Tibial nerve (tissue), 4 donors: ENCODE data around the gene NFE2L1. TPM values are rescaled to one million over a fixed set of nuclear protein-coding genes. Genes with fewer than 3 reads are reported as not detected.

ENCODE experiments used
- DNase-seq, 2 donors: peaks; one replicate each; pipeline ENCODE4 v3.0.0-alpha.2; 2019; ENCODE audit warnings: low spot score in 2 of 2
- H3K27ac ChIP-seq, 4 donors: fragments of 200-600 bp; sonication (generic) in 3 of 4; one replicate each; pipeline ENCODE4 v1.5.1; 2017 to 2019; ENCODE audit warnings: mild to moderate bottlenecking in 1 of 4
- H3K27me3 ChIP-seq, 2 donors: fragments of 200-600 bp; sonication (generic) in 1 of 2; one replicate each; pipeline versions ENCODE4 v1.5.1 to v1.6.0; 2017 to 2019
- H3K36me3 ChIP-seq, 3 donors: fragments of 200-600 bp; sonication (generic); one replicate each; pipeline ENCODE4 v1.5.1; 2018 to 2019
- H3K4me1 ChIP-seq, 4 donors: fragments of 200-600 bp; sonication (generic) in 3 of 4; one replicate each; pipeline ENCODE4 v1.5.1; 2017 to 2019
- H3K4me3 ChIP-seq, 4 donors: fragments of 200-600 bp; sonication (generic) in 3 of 4; one replicate each; pipeline ENCODE4 v1.5.1; 2017 to 2019; ENCODE audit warnings: mild to moderate bottlenecking in 1 of 4, moderate library complexity in 1 of 4
- H3K9me3 ChIP-seq, 4 donors: fragments of 200-600 bp; sonication (generic) in 3 of 4; one replicate each; pipeline ENCODE4 v1.5.1; 2017 to 2019
- CTCF ChIP-seq, 5 experiments: fragments of 200-600 bp in 3 of 5; fragments of 450-650 bp in 2 of 5; sonication (generic) in 3 of 5; IDR thresholded peaks; one replicate each; pipeline ENCODE4 v1.5.1; 2016 to 2019; ENCODE audit warnings: antibody characterized with exemption in 5 of 5, mild to moderate bottlenecking in 3 of 5, moderate library complexity in 2 of 5
- EP300 ChIP-seq, 2 donors: sonication (generic); formaldehyde crosslinking; IDR thresholded peaks; one replicate each; pipeline ENCODE4 v1.6.1; 2017; ENCODE audit warnings: antibody characterized with exemption in 2 of 2, mild to moderate bottlenecking in 1 of 2
- POLR2A ChIP-seq, 2 donors: fragments of 450-650 bp; IDR thresholded peaks; one replicate each; pipeline ENCODE4 v1.6.1; 2017; ENCODE audit warnings: antibody characterized with exemption in 2 of 2, mild to moderate bottlenecking in 2 of 2, moderate library complexity in 2 of 2
- WGBS, 2 donors: methylation state at CpG; one replicate each; pipeline ENCODE4 v1.1.5; 2018; 5-methylcytosine and 5-hydroxymethylcytosine counted together
- total RNA-seq, 4 donors: library from RNA; depleted of rRNA; stranded (reverse); fragments of >200 nt; gene quantifications; one replicate each; pipeline ENCODE4 v1.1.0, GENCODE V29; 2016

Gene NFE2L1
- total RNA-seq, 4 donors from 2014 or later, result 216 to 327 (median 255) TPM

GRCh38 chr17:48002916-48003416, 45.2 kb upstream of the NFE2L1 start:
- TF ChIP-seq EP300 (IDR thresholded peaks at IDR 0.05), result no peak
- no peak for TF ChIP-seq CTCF (IDR thresholded peaks at IDR 0.05)
- TF ChIP-seq POLR2A (IDR thresholded peaks at IDR 0.05), result no peak
- H3K27me3 ChIP-seq, result no peaks in the 10 kb centered on the region
- peaks cover 0 to 29% (median 16%) of the 10 kb centered on the region in 4 donors for H3K4me1 ChIP-seq
- no peak for DNase-seq
- H3K4me3 ChIP-seq, result no peak overlapping the region
- no peaks in the 10 kb centered on the region for H3K9me3 ChIP-seq
- no peaks in the 10 kb centered on the region for H3K36me3 ChIP-seq
- peak overlapping the region; percentile 3 to 94 (median 66) for H3K27ac ChIP-seq
- 43 to 44% methylated on average over 7 of the region's 7 CpGs for WGBS, 2 donors

- Histone ChIP-seq H3K4me1 (peaks cover 0 to 29% (median 16%) of the 10 kb centered on the region in 4 donors), H3K4me3 (no peak overlapping the region), H3K27me3 (no peaks in the 10 kb centered on the region), H3K36me3 (no peaks in the 10 kb centered on the region), H3K9me3 (no peaks in the 10 kb centered on the region), H3K27ac (peak overlapping the region in 3 of 4 donors; percentile 52 to 94 (median 80))
- TF ChIP-seq EP300 (IDR thresholded peaks at IDR 0.05), result no peak
- TF ChIP-seq POLR2A (IDR thresholded peaks at IDR 0.05), result no peak
- no peak for TF ChIP-seq CTCF (IDR thresholded peaks at IDR 0.05)
- DNase-seq, result no peak
- WGBS, 2 donors, result 60 to 61% methylated on average over 14 to 17 of the region's 17 CpGs
Observed at GRCh38 chr17:48003417-48004151, 44.6 kb upstream of the NFE2L1 start.

- Histone ChIP-seq H3K36me3 (no peaks in the 10 kb centered on the region), H3K9me3 (no peaks in the 10 kb centered on the region), H3K27me3 (no peaks in the 10 kb centered on the region), H3K4me3 (no peak overlapping the region), H3K4me1 (peaks cover 0 to 29% (median 16%) of the 10 kb centered on the region in 4 donors), H3K27ac (peak overlapping the region in 1 of 4 donors; percentile 1)
- TF ChIP-seq CTCF (IDR thresholded peaks at IDR 0.05) (no peak), EP300 (IDR thresholded peaks at IDR 0.05) (no peak), POLR2A (IDR thresholded peaks at IDR 0.05) (no peak)
- WGBS, 2 donors, result 48 to 67% methylated on average over 3 of the region's 3 CpGs
- no peak for DNase-seq
Observed at GRCh38 chr17:48004983-48005382, 43.2 kb upstream of the NFE2L1 start.

- TF ChIP-seq POLR2A (IDR thresholded peaks at IDR 0.05) (no peak), EP300 (IDR thresholded peaks at IDR 0.05) (no peak), CTCF (IDR thresholded peaks at IDR 0.05) (no peak)
- Histone ChIP-seq H3K4me3 (no peak overlapping the region), H3K4me1 (peaks cover 0 to 28% (median 20%) of the 10 kb centered on the region in 4 donors), H3K27ac (no peak overlapping the region), H3K36me3 (no peaks in the 10 kb centered on the region), H3K27me3 (no peaks in the 10 kb centered on the region), H3K9me3 (no peaks in the 10 kb centered on the region)
- 89 to 94% methylated on average over 12 of the region's 12 CpGs for WGBS, 2 donors
- DNase-seq, result no peak
Observed at GRCh38 chr17:48006936-48007709, 41.0 kb upstream of the NFE2L1 start.

- Histone ChIP-seq H3K4me1 (peaks cover 0 to 16% (median 11%) of the 10 kb centered on the region in 4 donors), H3K36me3 (no peaks in the 10 kb centered on the region), H3K9me3 (no peaks in the 10 kb centered on the region), H3K27ac (no peak overlapping the region), H3K4me3 (no peak overlapping the region), H3K27me3 (peaks cover 0 to 7% of the 10 kb centered on the region in 2 donors)
- TF ChIP-seq POLR2A (IDR thresholded peaks at IDR 0.05) (no peak), EP300 (IDR thresholded peaks at IDR 0.05) (no peak), CTCF (IDR thresholded peaks at IDR 0.05) (no peak)
- DNase-seq, result no peak
- WGBS, 2 donors, result 92 to 99% methylated on average over 3 of the region's 3 CpGs
Observed at GRCh38 chr17:48010193-48010592, 38.0 kb upstream of the NFE2L1 start.
